Activated B cell treated with CpG ODN at 0.5 μM for 24 hours (primary cell): ENCODE measurements around the gene LGR5. TPM values are rescaled to one million over a fixed set of nuclear protein-coding genes. Genes with fewer than 3 reads are reported as not detected.

Experiments used
- ATAC-seq: fragments of 200-7000 bp; cut with Tn5 transposase; one replicate; pipeline ENCODE4 v1.10.0; 2021; ENCODE audit warnings: low read depth, mild to moderate bottlenecking, moderate library complexity
- CTCF ChIA-PET: fragments of 350-600 bp; sonication (Branson Sonifier 250); formaldehyde crosslinking; loops from one replicate; lab custom pipeline; 2021; ENCODE audit warnings: antibody characterized with exemption; lab: Charles Lee
- POLR2A ChIA-PET: fragments of 350-600 bp; sonication (Branson Sonifier 250); formaldehyde crosslinking; loops from one replicate; lab custom pipeline; 2021; ENCODE audit warnings: antibody characterized with exemption; lab: Charles Lee
- DNase-seq: peaks from one replicate; pipeline ENCODE4 v3.0.0; 2022
- H3K27ac Mint-ChIP-seq: one replicate; pipeline ENCODE4 v1.8.0; 2020; ENCODE audit warnings: mixed read lengths
- H3K27me3 Mint-ChIP-seq: one replicate; pipeline ENCODE4 v1.8.0; 2021; ENCODE audit warnings: mixed read lengths
- H3K36me3 Mint-ChIP-seq: one replicate; pipeline ENCODE4 v1.8.0; 2021; ENCODE audit warnings: low read depth, mixed read lengths
- H3K4me1 Mint-ChIP-seq: one replicate; pipeline ENCODE4 v1.8.0; 2021; ENCODE audit warnings: mixed read lengths
- H3K4me3 Mint-ChIP-seq: one replicate; pipeline ENCODE4 v1.8.0; 2020; ENCODE audit warnings: mild to moderate bottlenecking, mixed read lengths
- H3K9me3 Mint-ChIP-seq: one replicate; pipeline ENCODE4 v1.8.0; 2020; ENCODE audit warnings: mixed read lengths
- intact Hi-C: fragments of 100-400 bp; cut with micrococcal nuclease; formaldehyde crosslinking; loops from one replicate; pipeline ENCODE4 v1.15.1; 2024
- total RNA-seq: library from RNA; stranded (reverse); gene quantifications from 2 replicates; pipeline ENCODE4 v1.2.3, GENCODE V29; 2022
- TF ChIP-seq, protein P1 (sequence below): fragments of 200-600 bp; IDR thresholded peaks from one replicate; pipeline ENCODE4 v1.8.0; 2022; ENCODE audit warnings: antibody characterized with exemption, mild to moderate bottlenecking

LGR5 gene
- total RNA-seq, 1 donor from 2014 or later: not detected

DNA sequence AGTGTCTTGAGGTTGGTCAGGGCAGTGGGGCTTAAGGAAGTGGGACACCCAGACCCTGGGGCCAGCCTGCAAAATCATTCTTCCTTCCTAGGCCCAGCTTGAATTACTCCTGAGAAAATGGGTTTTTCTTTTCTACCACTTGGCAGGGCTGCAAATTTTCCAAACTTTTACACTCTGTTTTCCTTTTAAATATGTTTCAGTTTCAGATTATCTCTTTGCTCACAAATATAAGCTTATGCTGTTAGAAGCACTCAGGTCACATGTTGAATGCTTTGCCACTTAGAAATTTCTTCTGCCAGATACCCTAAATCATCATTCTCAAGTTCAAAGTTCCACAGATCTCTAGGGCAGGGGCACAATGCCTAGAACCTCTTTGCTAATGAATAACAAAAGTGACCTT is 2.9 kb upstream of the LGR5 start:
- ChIA-PET POLR2A (no interaction called here), CTCF (no interaction called here)
- peaks cover 33% of the 10 kb centered on the region for H3K9me3 Mint-ChIP-seq
- peaks cover 21% of the 10 kb centered on the region for H3K4me1 Mint-ChIP-seq
- no peak for DNase-seq
- H3K36me3 Mint-ChIP-seq: peaks cover 3% of the 10 kb centered on the region
- no peak for ATAC-seq
- H3K4me3 Mint-ChIP-seq: no peak overlapping the region
- H3K27me3 Mint-ChIP-seq: peaks cover 47% of the 10 kb centered on the region
- H3K27ac Mint-ChIP-seq: no peak overlapping the region
- TF ChIP-seq, protein P1, sequence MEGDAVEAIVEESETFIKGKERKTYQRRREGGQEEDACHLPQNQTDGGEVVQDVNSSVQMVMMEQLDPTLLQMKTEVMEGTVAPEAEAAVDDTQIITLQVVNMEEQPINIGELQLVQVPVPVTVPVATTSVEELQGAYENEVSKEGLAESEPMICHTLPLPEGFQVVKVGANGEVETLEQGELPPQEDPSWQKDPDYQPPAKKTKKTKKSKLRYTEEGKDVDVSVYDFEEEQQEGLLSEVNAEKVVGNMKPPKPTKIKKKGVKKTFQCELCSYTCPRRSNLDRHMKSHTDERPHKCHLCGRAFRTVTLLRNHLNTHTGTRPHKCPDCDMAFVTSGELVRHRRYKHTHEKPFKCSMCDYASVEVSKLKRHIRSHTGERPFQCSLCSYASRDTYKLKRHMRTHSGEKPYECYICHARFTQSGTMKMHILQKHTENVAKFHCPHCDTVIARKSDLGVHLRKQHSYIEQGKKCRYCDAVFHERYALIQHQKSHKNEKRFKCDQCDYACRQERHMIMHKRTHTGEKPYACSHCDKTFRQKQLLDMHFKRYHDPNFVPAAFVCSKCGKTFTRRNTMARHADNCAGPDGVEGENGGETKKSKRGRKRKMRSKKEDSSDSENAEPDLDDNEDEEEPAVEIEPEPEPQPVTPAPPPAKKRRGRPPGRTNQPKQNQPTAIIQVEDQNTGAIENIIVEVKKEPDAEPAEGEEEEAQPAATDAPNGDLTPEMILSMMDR: no peak
- intact Hi-C loops: no loop called here

- ChIA-PET CTCF (no interaction called here), POLR2A (no interaction called here)
- ATAC-seq: no peak
- peaks cover 28% of the 10 kb centered on the region for H3K9me3 Mint-ChIP-seq
- H3K4me3 Mint-ChIP-seq: peak overlapping the region; percentile 86
- TF ChIP-seq, protein P1: no peak
- H3K36me3 Mint-ChIP-seq: peaks cover 3% of the 10 kb centered on the region
- H3K27me3 Mint-ChIP-seq: peaks cover 39% of the 10 kb centered on the region
- DNase-seq: no peak
- H3K4me1 Mint-ChIP-seq: peaks cover 21% of the 10 kb centered on the region
- no peak overlapping the region for H3K27ac Mint-ChIP-seq
- intact Hi-C loops: no loop called here
Observed at GRCh38 chr12:71438670-71439361, 782 bp upstream of the LGR5 start.

GRCh38 chr12:71439362-71439612 is 311 bp upstream of the LGR5 start:
- H3K4me1 Mint-ChIP-seq: peaks cover 21% of the 10 kb centered on the region
- ChIA-PET POLR2A (no interaction called here), CTCF (no interaction called here)
- ATAC-seq (no peak), DNase-seq (no peak)
- H3K27ac Mint-ChIP-seq: no peak overlapping the region
- TF ChIP-seq, protein P1: no peak
- H3K9me3 Mint-ChIP-seq: peaks cover 24% of the 10 kb centered on the region
- peaks cover 39% of the 10 kb centered on the region for H3K27me3 Mint-ChIP-seq
- peaks cover 3% of the 10 kb centered on the region for H3K36me3 Mint-ChIP-seq
- intact Hi-C loops: no loop called here
- H3K4me3 Mint-ChIP-seq: peak overlapping the region; percentile 86

GRCh38 chr12:71440345-71440762 is 756 bp downstream of the LGR5 start:
- ATAC-seq (no peak), DNase-seq (no peak)
- POLR2A ChIA-PET: no interaction called here
- Mint-ChIP-seq H3K4me3 (peak overlapping the region; percentile 86), H3K9me3 (peaks cover 20% of the 10 kb centered on the region), H3K27ac (no peak overlapping the region), H3K4me1 (peaks cover 21% of the 10 kb centered on the region), H3K36me3 (peaks cover 2% of the 10 kb centered on the region), H3K27me3 (peaks cover 39% of the 10 kb centered on the region)
- TF ChIP-seq, protein P1: no peak
- intact Hi-C loops: no loop called here
- CTCF ChIA-PET: no interaction called here

DNA sequence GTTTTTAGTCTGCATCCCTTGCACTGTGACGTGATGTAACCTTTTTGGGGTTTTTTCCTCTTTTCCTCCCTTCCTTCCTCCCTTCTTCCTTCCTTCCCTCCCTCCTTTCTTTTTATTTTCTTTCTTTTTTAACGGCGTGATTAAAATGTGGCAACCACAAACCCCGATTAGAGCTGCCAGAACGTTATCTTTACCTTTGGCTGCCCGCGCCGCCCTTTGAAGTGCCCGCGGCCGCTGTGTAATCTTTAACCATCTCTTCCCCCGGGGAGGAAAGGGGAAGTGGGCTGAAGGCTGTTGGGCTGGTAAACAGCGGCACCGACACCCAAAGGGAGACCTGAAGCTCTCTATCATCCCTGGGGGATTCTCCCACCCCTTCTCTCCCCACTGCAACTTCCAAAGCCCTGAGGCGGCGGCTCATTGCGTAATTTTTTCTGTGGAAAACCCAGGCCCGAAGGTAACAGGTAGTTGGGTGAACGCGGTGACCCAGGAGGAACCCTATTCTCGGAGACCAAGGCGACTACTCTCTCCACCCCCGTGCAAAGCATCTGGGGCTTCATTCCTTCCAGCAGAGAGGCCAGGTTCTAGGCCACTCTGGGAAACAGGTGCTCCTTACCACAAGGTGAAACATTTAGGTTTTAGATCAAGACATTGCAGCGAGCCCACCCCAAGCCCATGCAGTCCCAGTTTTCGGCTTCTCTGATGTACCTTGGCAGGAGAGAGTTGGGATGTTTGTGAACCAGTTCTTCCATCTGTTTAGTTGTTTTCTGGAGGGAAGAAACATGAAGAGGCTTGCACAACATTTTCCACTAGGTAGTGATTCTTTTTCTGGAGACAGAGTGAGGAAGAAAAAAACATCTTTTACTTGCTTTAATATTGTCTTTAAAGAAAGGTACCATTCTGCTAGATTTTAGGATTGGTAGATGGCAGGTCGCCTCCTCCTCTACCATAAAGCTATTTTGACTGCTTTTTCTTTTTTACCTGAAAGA is 1.5 kb downstream of the LGR5 start:
- peaks cover 13% of the 10 kb centered on the region for H3K9me3 Mint-ChIP-seq
- H3K4me1 Mint-ChIP-seq: peaks cover 21% of the 10 kb centered on the region
- H3K27me3 Mint-ChIP-seq: peaks cover 42% of the 10 kb centered on the region
- CTCF ChIA-PET: no interaction called here
- peak; percentile 67 for ATAC-seq
- TF ChIP-seq, protein P1: no peak
- POLR2A ChIA-PET: no interaction called here
- no peak overlapping the region for H3K27ac Mint-ChIP-seq
- no peak for DNase-seq
- H3K36me3 Mint-ChIP-seq: no peaks in the 10 kb centered on the region
- intact Hi-C loops: no loop called here
- peak overlapping the region; percentile 86 for H3K4me3 Mint-ChIP-seq
